Measurements from ENCODE around the gene KCNJ11.

The KCNJ11 gene

DNA sequence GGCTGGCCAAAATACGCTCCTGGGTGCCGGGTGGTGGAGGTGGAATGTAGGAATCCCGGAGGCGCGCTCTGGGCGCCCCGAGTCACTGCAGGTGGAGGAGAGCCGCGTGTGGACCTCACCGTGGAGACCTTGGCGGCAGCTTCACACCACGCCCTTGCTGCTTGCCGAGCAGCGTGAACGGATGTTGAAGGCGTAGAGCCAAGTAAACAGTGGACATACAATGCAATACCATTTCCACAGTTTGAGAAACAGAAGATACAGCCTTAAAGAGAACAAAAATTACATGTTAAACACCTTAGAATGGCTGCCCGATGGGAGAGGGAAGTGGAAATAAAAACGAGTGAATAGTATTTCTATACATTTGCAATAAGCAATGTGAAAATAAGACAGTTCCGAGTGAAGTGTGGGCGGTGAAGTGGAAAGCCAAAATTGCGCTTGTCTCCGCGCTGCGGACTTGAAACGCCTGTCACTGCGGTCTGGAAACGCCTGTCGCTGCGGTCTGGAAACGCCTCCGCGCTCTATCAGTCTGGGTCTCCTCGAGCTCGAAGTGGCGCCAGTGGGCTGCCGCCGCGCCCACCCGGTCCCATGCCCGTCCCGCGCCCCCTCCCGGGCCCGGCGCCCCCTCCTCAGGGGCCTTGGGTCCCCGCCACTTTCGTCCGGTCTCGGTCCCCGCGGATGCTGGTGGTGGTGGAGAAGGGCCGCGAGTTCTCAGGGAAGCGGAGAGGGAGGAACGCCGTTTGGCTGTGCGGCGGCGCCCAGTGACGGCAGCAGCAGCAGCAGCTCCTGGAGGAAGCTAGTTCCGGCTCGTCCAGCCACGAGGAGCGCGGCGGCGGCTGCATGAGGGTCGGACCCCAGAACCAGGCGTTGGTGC, 35.3 kb downstream of the KCNJ11 start:
- DNase-seq = peak; percentile 12 to 60 (median 32)

DNA sequence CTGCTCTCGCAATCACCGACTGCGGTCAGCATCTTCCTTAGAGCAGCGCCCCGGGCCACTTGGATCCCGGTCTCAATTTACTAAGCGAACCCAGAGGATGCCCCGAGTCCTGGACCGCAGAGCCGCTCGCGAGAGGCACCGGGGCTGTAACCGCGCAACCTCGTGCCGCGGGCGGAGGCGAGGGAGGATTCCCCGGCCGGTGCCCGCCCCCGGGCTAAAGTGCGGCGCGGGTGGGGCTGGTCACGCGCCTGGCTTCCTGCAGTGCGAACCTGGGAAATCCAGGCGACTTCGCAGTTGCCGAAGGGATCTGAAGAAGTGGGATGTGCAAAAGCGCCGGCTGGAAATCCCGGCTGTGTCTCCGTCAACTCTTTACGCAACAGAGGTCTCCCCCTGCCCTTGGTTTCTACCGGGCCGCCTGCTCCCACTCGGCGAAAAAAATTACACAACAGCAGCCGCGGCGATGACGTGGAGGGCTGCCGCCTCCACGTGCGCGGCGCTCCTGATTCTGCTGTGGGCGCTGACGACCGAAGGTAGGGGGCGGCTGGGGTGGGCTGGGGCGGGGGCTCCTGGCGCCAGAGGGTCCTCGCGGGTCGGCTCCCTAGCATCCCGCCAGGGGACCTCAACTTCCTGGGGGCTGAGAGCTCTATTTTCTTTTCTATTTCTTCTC, 36.8 kb downstream of the KCNJ11 start, which contains the start of gene NCR3LG1:
NCR3LG1 (plus strand) TSS at position 291 of the 667 bp plus-strand sequence; CDS start at position 461, 170 bp downstream.
- DNase-seq = peak; percentile 50 to 70 (median 62)

DNA sequence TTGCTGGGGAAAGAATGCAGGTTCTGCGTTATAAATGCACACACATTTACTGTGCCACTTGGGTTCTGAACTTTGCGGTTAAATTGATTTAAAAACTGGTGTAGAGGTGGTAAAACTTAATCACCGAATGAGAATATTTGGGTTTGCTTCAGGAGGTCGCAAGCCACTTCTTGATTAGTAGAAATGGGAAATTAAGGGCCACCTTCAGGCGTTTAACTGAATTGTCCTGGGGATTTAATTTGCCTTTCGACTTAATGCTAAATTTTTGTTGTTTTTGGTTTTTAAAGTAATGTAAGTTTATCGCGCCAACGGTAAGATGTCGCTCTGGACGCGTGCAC, 37.3 kb downstream of the KCNJ11 start:
- no peak for DNase-seq

DNA sequence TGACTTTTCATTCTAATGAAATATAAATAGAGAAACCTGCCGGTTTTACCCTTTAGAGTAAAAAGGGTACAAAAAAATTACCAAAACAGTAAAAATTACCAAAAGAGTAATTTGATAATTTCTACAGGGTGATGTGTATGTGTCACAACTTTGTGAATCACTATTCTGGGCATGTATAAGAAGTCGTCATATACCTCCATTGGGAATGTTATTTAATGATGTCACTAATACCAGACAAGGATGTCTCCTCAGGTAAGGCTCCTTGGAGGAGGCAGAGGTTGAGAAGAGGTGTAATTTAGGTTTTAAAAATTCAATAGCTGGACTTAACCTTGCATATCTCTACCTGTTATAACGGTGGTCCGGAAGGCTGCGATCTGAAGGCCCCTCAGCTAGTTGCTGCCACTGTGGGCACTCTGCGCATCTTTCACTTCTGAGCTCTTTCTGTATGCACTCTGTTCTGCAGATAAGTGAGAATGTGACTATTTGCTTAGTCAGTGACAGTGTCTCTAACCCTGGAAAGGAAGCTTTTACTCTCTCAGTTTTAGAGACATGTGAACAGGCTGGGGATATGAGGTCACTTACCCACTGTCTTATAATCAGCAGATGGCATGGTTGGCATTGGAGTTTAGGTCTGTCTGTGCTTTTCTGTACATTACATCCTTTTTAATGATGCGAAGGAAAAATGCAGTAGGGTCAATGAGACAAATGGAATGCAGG, 37.8 kb downstream of the KCNJ11 start:
- DNase-seq = peak in 1 of 6 experiments; percentile 6

DNA sequence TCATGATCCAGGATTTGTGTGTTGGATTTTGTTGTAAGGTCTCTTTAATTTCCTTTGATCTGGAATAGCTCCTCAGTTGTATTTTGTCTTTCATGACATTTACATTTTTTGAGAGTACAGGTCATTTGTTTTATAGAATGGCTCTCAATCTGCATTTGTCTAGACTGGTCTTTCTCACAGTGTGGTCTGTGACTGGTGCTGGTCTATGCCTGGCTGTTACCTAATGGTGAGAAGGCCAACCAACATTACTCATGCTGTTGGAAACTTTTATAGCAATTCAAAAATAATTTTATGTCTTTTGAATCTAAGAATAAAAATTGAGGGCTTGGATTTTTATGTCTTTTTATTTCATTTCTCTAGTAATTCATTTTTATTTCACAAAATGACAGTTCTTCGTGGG, 40.8 kb downstream of the KCNJ11 start:
- no peak for DNase-seq

DNA sequence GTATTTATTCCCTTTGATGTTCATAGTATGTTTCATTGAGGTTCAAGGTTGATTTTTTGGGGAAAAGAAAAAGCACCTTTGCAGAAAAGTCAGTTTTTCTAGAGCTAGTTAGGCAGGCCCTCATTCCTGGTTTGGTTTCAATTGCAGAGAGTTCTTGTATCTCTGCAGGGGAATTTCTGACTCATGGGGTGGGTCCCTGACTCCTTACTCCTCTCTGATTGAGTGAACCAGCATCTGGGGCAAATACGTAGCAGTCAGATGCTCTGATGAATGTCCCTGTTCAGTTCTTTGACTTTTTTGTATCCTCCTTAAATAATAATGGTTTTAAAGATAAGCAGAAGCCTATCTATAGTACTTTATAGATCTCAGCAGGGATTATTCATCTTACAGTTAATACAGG, 44.6 kb downstream of the KCNJ11 start:
- DNase-seq = no peak

DNA sequence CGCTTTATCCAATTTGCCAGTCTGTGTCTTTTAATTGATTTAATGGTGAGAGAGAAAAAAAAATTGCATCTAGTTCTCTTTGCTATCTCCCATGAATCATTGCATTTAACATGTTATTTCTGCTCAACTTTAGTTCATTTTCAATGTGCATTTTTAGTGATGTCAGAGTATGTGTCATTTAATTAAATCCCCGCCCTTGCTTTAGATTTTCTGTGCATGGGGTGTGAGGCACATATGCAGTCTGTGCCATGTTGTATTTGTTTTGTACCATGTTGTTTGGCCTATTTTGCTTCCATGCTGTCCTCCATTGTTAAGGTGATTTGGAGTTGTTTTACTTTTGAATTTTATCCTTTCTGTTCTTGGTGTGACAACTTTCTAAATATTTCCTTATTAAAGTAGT, 45.2 kb downstream of the KCNJ11 start:
- no peak for DNase-seq

All from stimulated activated naive CD4-positive, alpha-beta T cell (primary cell).